ENCODE data around the gene NBDY. TPM values are rescaled to one million over a fixed set of nuclear protein-coding genes. Genes with fewer than 3 reads are reported as not detected.

NBDY gene
- total and polyA plus RNA-seq, 2 donors (not counting 3 experiments of a cell fraction or from before 2014, with no cell fraction given): 33.0 to 57.3 TPM

DNA sequence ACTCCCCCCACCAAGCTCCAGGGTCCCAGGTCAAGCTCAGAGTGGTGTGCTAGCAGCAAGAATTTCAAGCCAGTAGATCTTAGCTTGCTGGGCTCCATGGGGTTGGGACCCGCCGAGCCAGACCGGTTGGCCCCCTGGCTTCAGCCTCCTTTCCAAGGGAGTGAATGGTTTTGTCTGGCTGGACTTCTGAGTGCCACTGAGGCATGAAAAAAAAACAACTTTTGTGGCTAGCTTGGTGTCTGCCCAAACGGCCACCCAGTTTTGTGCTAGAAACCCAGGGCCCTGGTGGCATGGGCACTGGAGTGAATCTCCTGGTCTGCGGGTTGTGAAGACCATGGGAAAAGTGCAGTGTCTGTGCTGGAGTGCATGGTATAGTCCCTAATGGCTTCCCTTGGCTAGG is 82.6 kb downstream of the NBDY start:
- no peak overlapping the region for H3K4me2 ChIP-seq (ENCODE audit: insufficient read depth, low read length)
- H4K20me1 ChIP-seq (replicated peaks; ENCODE audit: control insufficient read depth, extremely low read depth, insufficient read depth, low read length): no peaks in the 10 kb centered on the region
- no peak overlapping the region for H3K27ac ChIP-seq (ENCODE audit: insufficient read depth, low read depth, low read length)
- no peak overlapping the region for H2AFZ ChIP-seq (ENCODE audit: low read depth, low read length)
- no peaks in the 10 kb centered on the region for H3K36me3 ChIP-seq (ENCODE audit: control insufficient read depth in 2 of 2, extremely low read depth in 1 of 2, insufficient read depth in 2 of 2, low read length in 2 of 2)
- DNase-seq (ENCODE audit: low read depth, low spot score) (no peak), FAIRE-seq (no peak)
- H3K27me3 ChIP-seq (ENCODE audit: control insufficient read depth in 2 of 2, insufficient read depth in 2 of 2, low read length in 2 of 2): no peaks in the 10 kb centered on the region
- H3K9ac ChIP-seq (replicated peaks; ENCODE audit: extremely low read depth, insufficient read depth, low read length): no peak overlapping the region
- POLR2A ChIA-PET: no interaction called here
- H3K4me1 ChIP-seq (ENCODE audit: control insufficient read depth, extremely low read depth, insufficient read depth, low read length): peaks cover 12% of the 10 kb centered on the region
- H3K9me3 ChIP-seq (replicated peaks; ENCODE audit: control insufficient read depth, insufficient read depth, low read length): no peaks in the 10 kb centered on the region
- H3K79me2 ChIP-seq (ENCODE audit: control insufficient read depth, insufficient read depth, low read length): peaks cover 2% of the 10 kb centered on the region
- no peak overlapping the region for H3K4me3 ChIP-seq (replicated peaks in 1 of 3; ENCODE audit: insufficient read depth in 1 of 3, low read depth in 1 of 3, low read length in 3 of 3)
- dilution Hi-C loops (cut with MboI; ENCODE audit: extremely low pct_ligation_motif_present, low sequenced_read_pairs) (no loop called here), intact Hi-C loops (cut with micrococcal nuclease) (no loop called here)
- no peaks in the 10 kb centered on the region for H3K9me1 ChIP-seq (replicated peaks; ENCODE audit: control insufficient read depth, extremely low read depth, insufficient read depth, low read length)
- CTCF ChIA-PET: no interaction called here
- TF ChIP-seq POLR2A (IDR thresholded peaks at IDR 0.05; ENCODE audit: low read depth, low read length) (no peak), EZH2 (IDR thresholded peaks at IDR 0.05; ENCODE audit: borderline replicate concordance, low read depth, low read length, severe bottlenecking) (no peak), MYC (IDR thresholded peaks at IDR 0.05; ENCODE audit: low read depth, low read length) (no peak), POLR2AphosphoS5 (IDR thresholded peaks at IDR 0.05; ENCODE audit: insufficient read depth, low read depth, low read length) (no peak), GATA2 (IDR thresholded peaks at IDR 0.05; ENCODE audit: insufficient read depth, insufficient read length, low read depth, low read length) (no peak), FOS (IDR thresholded peaks at IDR 0.05; ENCODE audit: borderline replicate concordance, insufficient read depth, low read length) (no peak), MAX (IDR thresholded peaks at IDR 0.05; ENCODE audit: insufficient read depth, insufficient read length) (no peak), JUN (IDR thresholded peaks at IDR 0.05; ENCODE audit: borderline replicate concordance, insufficient read depth, insufficient read length, low read depth) (no peak)
- TF ChIP-seq, protein P1, sequence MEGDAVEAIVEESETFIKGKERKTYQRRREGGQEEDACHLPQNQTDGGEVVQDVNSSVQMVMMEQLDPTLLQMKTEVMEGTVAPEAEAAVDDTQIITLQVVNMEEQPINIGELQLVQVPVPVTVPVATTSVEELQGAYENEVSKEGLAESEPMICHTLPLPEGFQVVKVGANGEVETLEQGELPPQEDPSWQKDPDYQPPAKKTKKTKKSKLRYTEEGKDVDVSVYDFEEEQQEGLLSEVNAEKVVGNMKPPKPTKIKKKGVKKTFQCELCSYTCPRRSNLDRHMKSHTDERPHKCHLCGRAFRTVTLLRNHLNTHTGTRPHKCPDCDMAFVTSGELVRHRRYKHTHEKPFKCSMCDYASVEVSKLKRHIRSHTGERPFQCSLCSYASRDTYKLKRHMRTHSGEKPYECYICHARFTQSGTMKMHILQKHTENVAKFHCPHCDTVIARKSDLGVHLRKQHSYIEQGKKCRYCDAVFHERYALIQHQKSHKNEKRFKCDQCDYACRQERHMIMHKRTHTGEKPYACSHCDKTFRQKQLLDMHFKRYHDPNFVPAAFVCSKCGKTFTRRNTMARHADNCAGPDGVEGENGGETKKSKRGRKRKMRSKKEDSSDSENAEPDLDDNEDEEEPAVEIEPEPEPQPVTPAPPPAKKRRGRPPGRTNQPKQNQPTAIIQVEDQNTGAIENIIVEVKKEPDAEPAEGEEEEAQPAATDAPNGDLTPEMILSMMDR (IDR thresholded peaks at IDR 0.05; ENCODE audit: extremely low read depth in 1 of 2, insufficient read depth in 1 of 2, low read depth in 1 of 2, low read length in 2 of 2): no peak
- BruUV-seq (replicated peaks): no TSS peak
